ENCODE measurements around the gene DDR2. TPM values are rescaled to one million over a fixed set of nuclear protein-coding genes. Genes with fewer than 3 reads are reported as not detected.
"Not testable (repeated sequence)": the region's sequence is repeated elsewhere in the genome, so short reads cannot be mapped to it uniquely, and the experiment has no call there.

The DDR2 gene
- total RNA-seq, 1 experiment from 2014 or later, result 32.3 TPM

- DNase-seq (ENCODE audit: low read depth), result no peak
Measured at GRCh38 chr1:162765788-162766187, 133.5 kb downstream of the DDR2 start.

DNA sequence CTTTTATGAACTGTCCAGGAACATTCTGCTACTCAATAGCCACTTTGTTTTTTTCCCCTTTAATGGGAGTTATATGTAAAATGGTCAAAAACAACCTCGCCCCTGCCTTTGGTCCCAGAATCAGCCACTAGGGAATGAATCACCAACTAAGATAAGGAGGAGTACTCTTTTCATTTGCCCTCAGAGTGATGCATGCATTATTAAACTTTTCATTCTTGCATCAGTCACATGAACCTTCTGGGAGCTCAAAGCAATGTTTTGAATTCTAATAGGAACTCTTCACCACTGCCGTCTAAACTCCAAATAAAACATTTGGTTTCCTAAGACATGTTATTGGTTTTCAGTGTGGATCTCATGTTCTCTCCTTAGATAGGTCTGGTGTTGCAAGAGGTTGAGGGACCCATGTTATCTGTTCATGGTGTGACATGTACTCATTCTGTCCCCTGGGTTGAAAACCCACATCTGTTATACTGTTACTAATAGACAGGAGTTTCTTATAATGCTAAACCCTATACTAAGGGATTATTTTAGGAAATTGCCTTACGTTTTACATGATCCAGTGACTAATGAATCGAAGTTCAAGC is 140.4 kb downstream of the DDR2 start:
- no peak for DNase-seq (ENCODE audit: low read depth)

- no peak for DNase-seq (ENCODE audit: low read depth)
Measured at GRCh38 chr1:162774007-162774406, 141.7 kb downstream of the DDR2 start.

- no peak for DNase-seq (ENCODE audit: low read depth)
Measured at GRCh38 chr1:162779043-162779442, 146.8 kb downstream of the DDR2 start.

GRCh38 chr1:162782671-162783070 is 150.4 kb downstream of the DDR2 start:
- no peak for DNase-seq (ENCODE audit: low read depth)

DNA sequence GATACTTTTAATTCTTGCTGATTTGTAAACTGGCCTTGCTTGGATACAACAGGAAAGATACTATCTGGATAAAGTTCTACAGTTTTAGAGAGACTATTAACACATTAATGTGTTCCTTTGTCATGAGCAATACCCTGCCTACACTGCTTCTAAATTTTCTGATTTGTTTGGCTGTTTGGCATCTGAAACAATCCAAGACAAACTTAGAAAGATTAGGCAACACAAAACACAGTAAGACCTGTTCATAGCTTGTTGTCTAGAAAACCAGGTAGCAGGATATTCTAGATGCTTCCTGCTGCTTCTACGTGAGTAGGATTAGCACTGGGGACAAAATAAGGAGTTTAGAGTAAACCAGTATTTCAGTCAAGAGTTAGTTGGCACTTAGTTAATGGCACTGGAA is 152.7 kb downstream of the DDR2 start:
- DNase-seq (ENCODE audit: low read depth), result not testable (repeated sequence)

DNA sequence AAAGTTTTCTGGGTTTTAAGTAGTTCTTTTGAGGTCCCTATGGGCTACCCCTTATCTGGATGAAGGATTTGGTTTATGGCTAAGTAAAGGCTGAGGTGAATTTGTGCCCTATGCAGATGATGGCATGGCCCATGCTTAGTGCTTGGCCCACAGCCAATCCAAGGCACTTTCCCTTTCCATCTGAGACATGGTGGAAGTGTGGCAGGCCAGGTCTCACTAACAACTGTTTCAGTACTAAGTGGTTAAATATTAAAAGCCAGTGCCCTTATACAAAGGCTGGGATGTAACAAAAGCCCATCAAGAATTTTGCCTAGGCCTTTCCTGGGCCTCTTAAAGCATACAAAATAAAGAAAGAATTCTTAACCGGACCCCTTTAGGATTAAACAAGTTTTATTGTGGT is 156.5 kb downstream of the DDR2 start:
- peak; percentile 4 for DNase-seq (ENCODE audit: low read depth)

GRCh38 chr1:162790303-162790984 is 158.2 kb downstream of the DDR2 start, which contains the start of gene HSD17B7:
Gene HSD17B7, plus strand, starts transcription at chr1:162790702. Its CDS starts 99 bp downstream, at chr1:162790801.
- peak; percentile 78 for DNase-seq (ENCODE audit: low read depth)

DNA sequence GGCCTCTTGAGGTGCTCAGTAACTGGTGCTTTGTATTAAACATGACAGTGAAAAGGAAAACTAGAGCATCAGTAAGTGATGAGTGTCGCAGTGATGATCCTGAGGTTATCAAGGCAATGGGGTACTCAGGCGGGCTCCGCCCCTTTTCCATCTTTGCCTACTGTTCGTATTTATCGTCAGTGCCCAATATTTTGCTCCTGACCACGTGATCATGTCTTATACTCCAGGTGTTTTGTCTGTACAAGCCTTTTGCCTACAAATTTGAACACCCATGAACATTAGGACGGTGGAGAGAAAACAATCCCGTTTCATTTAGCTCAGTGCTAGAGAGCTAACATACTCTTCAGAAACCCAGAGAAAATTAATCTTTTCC is 158.7 kb downstream of the DDR2 start:
- peak; percentile 31 for DNase-seq (ENCODE audit: low read depth)

GRCh38 chr1:162794284-162794683 is 162.0 kb downstream of the DDR2 start:
- not testable (repeated sequence) for DNase-seq (ENCODE audit: low read depth)

GRCh38 chr1:162796617-162797279 is 164.5 kb downstream of the DDR2 start:
- DNase-seq (ENCODE audit: low read depth), result not testable (repeated sequence)

DNA sequence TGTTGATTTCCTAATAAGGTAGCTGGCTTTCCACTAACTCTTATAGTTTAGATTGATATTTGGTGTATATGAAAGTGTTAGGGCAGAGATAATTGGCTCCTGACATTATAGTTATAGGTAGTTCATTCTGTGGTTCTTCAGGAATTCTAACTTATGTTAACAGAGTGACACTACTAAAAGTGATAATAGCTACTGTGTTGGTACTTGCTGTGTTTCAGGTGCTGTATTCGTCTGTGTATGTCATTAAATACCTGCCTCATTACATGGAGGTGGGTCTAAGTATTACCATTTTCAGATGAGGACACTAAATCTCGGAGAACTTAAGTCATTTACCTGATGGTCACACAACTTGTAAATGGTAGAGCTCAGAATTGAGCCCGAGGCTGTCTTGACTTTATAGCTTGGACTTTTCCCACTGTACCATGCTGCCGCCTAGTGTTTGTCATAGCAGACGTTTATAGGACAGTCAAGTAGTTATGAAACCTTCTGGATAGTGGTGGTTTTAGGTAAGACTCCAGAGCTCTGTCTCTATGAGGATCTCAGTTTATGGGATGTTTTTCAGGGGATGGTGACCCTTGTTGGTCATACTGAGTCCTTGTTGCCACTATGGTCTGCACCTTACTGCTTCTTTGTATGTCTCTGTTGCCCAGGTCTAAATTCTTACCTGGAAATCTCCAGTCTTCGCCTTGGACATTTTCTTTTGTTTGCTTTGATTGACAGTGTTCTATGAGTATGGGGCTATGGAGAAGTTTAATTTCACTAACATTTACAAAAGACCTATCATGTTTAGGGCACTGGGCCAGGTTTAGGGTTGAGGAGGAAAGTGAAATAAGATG is 167.9 kb downstream of the DDR2 start:
- peak; percentile 81 for DNase-seq (ENCODE audit: low read depth)

GRCh38 chr1:162807503-162807902 is 175.2 kb downstream of the DDR2 start:
- DNase-seq (ENCODE audit: low read depth), result not testable (repeated sequence)

DNA sequence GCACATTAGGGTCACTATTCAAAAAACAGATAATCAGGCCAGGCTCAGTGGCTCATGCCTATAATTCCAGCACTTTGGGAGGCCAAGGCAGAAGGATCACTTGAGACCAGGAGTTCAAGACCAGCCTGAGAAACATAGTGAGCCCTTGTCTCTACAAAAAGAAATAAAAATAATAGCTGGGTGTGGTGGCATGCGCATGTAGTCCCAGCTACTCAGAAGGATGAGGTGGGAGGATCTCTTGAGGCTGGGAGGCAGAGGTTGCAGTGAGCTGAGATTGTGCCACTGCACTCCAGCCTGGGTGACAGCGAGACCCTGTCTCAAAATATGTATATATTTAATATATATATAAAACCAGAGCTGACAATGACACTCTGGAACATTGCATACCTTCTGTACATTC is 180.1 kb downstream of the DDR2 start:
- not testable (repeated sequence) for DNase-seq (ENCODE audit: low read depth)

DNA sequence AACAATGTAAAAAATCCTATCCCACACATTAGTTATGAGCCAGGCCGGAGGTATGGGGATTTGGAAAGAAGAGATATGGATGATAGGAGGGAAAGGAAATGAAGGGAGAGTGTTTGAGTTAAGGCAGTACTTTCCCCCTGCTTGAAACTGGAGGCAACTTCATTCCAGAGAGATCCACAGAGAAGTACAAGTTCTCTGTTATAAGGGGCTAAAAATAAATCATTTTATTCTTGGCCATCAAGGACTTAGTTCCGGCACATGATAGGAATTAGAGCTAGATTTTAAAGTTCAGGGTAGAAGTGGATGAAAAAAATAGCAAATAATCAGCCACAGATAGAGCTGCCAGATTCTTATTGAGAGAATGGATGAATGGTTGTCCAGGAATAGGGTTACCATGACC is 185.9 kb downstream of the DDR2 start:
- DNase-seq (ENCODE audit: low read depth), result not testable (repeated sequence)

- DNase-seq (ENCODE audit: low read depth), result not testable (repeated sequence)
Measured at GRCh38 chr1:162818666-162819065, 186.4 kb downstream of the DDR2 start.

- peak; percentile 42 for DNase-seq (ENCODE audit: low read depth)
Measured at GRCh38 chr1:162822391-162823200, 190.3 kb downstream of the DDR2 start.

DNA sequence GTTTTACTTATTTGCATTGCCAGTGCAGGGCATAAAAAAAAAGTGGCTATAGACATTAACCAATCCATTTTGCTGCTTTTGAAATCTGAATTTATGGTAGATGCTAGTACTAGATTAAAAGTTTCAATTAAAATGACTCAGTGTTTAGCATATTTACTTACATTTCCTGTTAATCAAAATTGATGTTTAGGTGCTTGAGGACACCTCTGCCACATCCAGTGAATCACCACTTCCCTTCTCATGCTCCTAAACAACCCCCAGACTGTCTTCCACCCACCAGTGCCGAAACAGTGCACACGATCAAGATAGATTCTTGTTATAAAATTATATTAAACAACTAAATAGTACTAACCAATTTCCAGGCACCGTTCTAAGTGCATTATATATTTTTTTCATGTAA is 191.0 kb downstream of the DDR2 start:
- DNase-seq (ENCODE audit: low read depth), result peak; percentile 25

- DNase-seq (ENCODE audit: low read depth), result peak; percentile 67
Measured at GRCh38 chr1:162823771-162824525, 191.7 kb downstream of the DDR2 start.

- DNase-seq (ENCODE audit: low read depth), result no peak
Measured at GRCh38 chr1:162829268-162829667, 197.0 kb downstream of the DDR2 start.

Data from M059J (cell line).